SK-N-MC (cell line): ENCODE data around the gene TMEM164.
"Not testable (repeated sequence)": the region's sequence is repeated elsewhere in the genome, so short reads cannot be mapped to it uniquely, and the experiment has no call there.

ENCODE experiments used
- DNase-seq: peaks from one replicate; pipeline ENCODE4 v3.0.0-alpha.2; 2011; ENCODE audit warnings: low read depth, low spot score
- H3K27ac ChIP-seq: fragments of 200-600 bp; sonication (generic); 2 replicates; pipeline ENCODE4 v1.5.1; 2016; ENCODE audit warnings: mixed run types
- H3K36me3 ChIP-seq: fragments of 200-600 bp; sonication (generic); 2 replicates; pipeline ENCODE4 v1.6.1; 2017; ENCODE audit warnings: antibody characterized with exemption, low read length, mixed read lengths; ENCODE audit not compliant: insufficient read depth
- H3K4me3 ChIP-seq: fragments of 200-600 bp; sonication (generic); 2 replicates; pipeline ENCODE4 v1.5.1; 2016
- H3K9ac ChIP-seq: fragments of 200-600 bp; sonication (generic); 2 replicates; pipeline ENCODE4 v1.8.0; 2017; ENCODE audit warnings: mixed run types, mixed read lengths; ENCODE audit not compliant: insufficient read length
- H3K9me3 ChIP-seq: fragments of 200-600 bp; sonication (generic); 2 replicates; pipeline ENCODE4 v1.6.1; 2017; ENCODE audit warnings: low read depth, mild to moderate bottlenecking, antibody characterized with exemption, low read length, moderate library complexity, mixed read lengths
- EZH2 ChIP-seq: fragments of 200-600 bp; sonication (generic); IDR thresholded peaks from one replicate; pipeline ENCODE4 v1.6.1; 2017; ENCODE audit warnings: antibody characterized with exemption
- FOXP2 ChIP-seq: optimal IDR thresholded peaks from 2 replicates; pipeline ENCODE3; 2011; ENCODE audit warnings: mild to moderate bottlenecking, moderate library complexity; ENCODE audit not compliant: insufficient read depth; ENCODE audit errors: extremely low read length, control extremely low read depth
- POLR2AphosphoS5 ChIP-seq: IDR thresholded peaks from 2 replicates; pipeline ENCODE4 v1.6.1; 2012; ENCODE audit warnings: mild to moderate bottlenecking, low read depth, low read length, borderline replicate concordance

Gene TMEM164

GRCh38 chrX:109974906-109975655 is 27.8 kb upstream of the TMEM164 start:
- no peak overlapping the region for H3K9ac ChIP-seq
- no peak overlapping the region for H3K4me3 ChIP-seq
- H3K36me3 ChIP-seq = no peaks in the 10 kb centered on the region
- no peak for TF ChIP-seq EZH2
- no peak for TF ChIP-seq FOXP2
- no peak for TF ChIP-seq POLR2AphosphoS5
- H3K9me3 ChIP-seq = no peaks in the 10 kb centered on the region
- DNase-seq = no peak
- no peak overlapping the region for H3K27ac ChIP-seq

- H3K4me3 ChIP-seq, H3K9ac ChIP-seq, H3K36me3 ChIP-seq, DNase-seq, H3K9me3 ChIP-seq, H3K27ac ChIP-seq: not testable (repeated sequence)
These were observed 17.7 kb upstream of the TMEM164 start for GRCh38 chrX:109985210-109985609.

- Histone ChIP-seq H3K36me3 (no peaks in the 10 kb centered on the region), H3K4me3 (no peak overlapping the region), H3K9me3 (no peaks in the 10 kb centered on the region), H3K9ac (no peak overlapping the region), H3K27ac (no peak overlapping the region)
- DNase-seq = no peak
- TF ChIP-seq POLR2AphosphoS5 (no peak), EZH2 (no peak), FOXP2 (no peak)
These were observed 15.0 kb upstream of the TMEM164 start for GRCh38 chrX:109987884-109988283.

DNA sequence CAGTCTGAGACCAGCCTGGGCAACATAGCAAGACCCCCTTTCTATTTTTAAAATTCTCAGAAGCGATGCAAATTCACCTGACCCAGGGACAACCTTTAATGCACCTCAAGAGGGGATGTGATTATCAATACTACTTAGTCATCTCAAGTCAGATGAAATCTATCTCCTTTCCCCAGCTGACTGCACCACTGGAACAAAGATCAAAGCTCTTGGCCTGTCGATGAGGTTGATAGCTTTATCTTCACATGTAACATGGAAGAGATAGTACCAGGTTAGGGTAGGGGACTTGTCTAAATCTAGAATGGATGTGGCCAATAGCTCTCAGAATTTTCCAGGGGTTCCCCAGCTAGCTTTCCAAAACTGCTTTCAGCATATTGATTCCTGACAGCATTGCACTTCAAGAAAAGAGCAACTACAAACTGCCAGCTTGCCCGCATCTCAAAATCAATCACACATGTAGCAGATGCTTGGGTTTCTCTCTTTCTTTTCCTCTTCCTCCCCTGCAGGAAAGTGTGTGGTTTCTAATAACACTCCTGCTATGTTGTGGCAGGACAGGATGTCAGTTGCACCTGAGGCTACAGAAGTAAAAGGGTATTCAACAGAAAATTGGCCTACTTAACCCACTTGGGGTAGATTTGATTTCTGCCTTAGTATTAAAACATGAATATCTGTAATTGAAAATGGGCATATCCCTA is 12.2 kb upstream of the TMEM164 start:
- DNase-seq = no peak
- H3K36me3 ChIP-seq = no peaks in the 10 kb centered on the region
- TF ChIP-seq EZH2 (no peak), FOXP2 (no peak), POLR2AphosphoS5 (no peak)
- H3K9ac ChIP-seq = no peak overlapping the region
- no peak overlapping the region for H3K27ac ChIP-seq
- no peak overlapping the region for H3K4me3 ChIP-seq
- no peaks in the 10 kb centered on the region for H3K9me3 ChIP-seq

GRCh38 chrX:109992203-109992602 is 10.7 kb upstream of the TMEM164 start:
- no peak overlapping the region for H3K27ac ChIP-seq
- no peaks in the 10 kb centered on the region for H3K9me3 ChIP-seq
- no peaks in the 10 kb centered on the region for H3K36me3 ChIP-seq
- H3K9ac ChIP-seq = no peak overlapping the region
- H3K4me3 ChIP-seq = no peak overlapping the region
- no peak for DNase-seq
- no peak for TF ChIP-seq EZH2
- TF ChIP-seq FOXP2 = no peak
- no peak for TF ChIP-seq POLR2AphosphoS5

DNA sequence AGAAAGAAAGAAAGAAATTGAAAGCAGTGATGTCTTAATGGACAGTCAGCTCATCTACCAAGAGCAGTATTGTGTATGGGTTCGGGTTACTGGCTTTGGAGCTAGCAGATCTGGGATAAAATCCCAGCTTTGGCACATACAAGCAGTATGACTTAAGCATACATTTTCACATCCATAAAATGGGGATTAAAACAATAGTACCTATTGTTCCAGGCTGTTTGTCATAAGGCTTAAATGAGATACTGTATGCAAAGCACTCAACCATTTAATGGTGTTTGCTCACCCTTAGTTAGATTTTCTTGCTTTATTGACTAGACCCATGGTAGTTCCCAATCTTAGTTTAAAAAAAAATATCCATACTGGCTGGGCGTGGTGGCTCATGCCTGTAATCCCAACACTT is 7.8 kb upstream of the TMEM164 start:
- H3K4me3 ChIP-seq = no peak overlapping the region
- no peak for DNase-seq
- H3K27ac ChIP-seq = no peak overlapping the region
- TF ChIP-seq EZH2 = no peak
- no peak for TF ChIP-seq POLR2AphosphoS5
- no peak for TF ChIP-seq FOXP2
- no peak overlapping the region for H3K9ac ChIP-seq
- no peaks in the 10 kb centered on the region for H3K9me3 ChIP-seq
- no peaks in the 10 kb centered on the region for H3K36me3 ChIP-seq

- H3K27ac ChIP-seq = no peak overlapping the region
- no peak overlapping the region for H3K4me3 ChIP-seq
- no peaks in the 10 kb centered on the region for H3K36me3 ChIP-seq
- TF ChIP-seq EZH2 (no peak), FOXP2 (no peak), POLR2AphosphoS5 (no peak)
- H3K9ac ChIP-seq = no peak overlapping the region
- no peaks in the 10 kb centered on the region for H3K9me3 ChIP-seq
- DNase-seq = no peak
These were observed 5.0 kb upstream of the TMEM164 start for GRCh38 chrX:109997786-109998452.

DNA sequence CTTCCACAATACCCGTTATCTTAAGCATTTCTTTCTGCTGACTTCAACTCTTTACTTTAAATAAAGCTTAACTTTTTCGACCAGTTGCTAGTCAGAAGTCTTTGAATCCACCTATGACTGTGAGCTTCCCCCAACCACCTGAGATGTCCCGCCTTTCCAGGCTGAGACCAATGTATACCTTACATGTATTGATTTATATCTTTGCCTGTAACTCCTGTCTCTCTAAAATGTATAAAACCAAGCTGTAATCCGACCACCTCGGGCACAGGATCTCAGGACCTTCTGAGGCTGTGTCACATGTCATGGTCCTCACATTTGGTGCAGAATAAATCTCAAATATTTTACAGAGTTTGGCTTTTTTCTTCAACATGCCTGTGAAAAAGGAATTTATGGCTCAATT is 2.9 kb upstream of the TMEM164 start:
- H3K36me3 ChIP-seq = no peaks in the 10 kb centered on the region
- DNase-seq = no peak
- H3K9me3 ChIP-seq = no peaks in the 10 kb centered on the region
- TF ChIP-seq FOXP2 = no peak
- no peak for TF ChIP-seq EZH2
- no peak for TF ChIP-seq POLR2AphosphoS5
- H3K9ac ChIP-seq = no peak overlapping the region
- H3K4me3 ChIP-seq = no peak overlapping the region
- no peak overlapping the region for H3K27ac ChIP-seq
